Neural progenitor cell (in vitro differentiated cells): ENCODE results near the gene SS18L1.

Experiments
- EZH2 ChIP-seq: fragments of 200-600 bp; sonication (generic); IDR thresholded peaks from 2 replicates; pipeline ENCODE4 v1.6.1; 2017; ENCODE audit warnings: antibody characterized with exemption, mild to moderate bottlenecking, moderate library complexity
- EZH2phosphoT487 ChIP-seq: fragments of 200-600 bp; sonication (generic); IDR thresholded peaks from 2 replicates; pipeline ENCODE4 v1.6.1; 2017; ENCODE audit warnings: antibody characterized with exemption
- TF ChIP-seq, protein P1 (sequence below): fragments of 200-600 bp; sonication (generic); IDR thresholded peaks from 2 replicates; pipeline ENCODE4 v1.5.1; 2017; ENCODE audit warnings: antibody characterized with exemption, mild to moderate bottlenecking

DNA sequence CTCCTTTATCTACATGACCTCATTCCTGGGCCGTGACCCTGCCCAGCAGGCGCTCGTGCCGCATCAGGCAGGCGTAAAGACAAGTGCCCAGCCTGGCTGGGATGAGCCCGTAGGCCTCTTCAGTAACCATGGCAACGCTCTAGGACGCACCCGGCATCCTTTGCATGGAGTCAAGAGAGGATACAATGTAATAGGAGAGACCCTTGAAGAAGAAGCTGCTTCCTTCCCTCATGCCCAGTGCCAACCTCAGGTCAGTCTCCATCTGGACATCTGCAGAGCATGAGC lies 26.3 kb upstream of the SS18L1 start:
- TF ChIP-seq EZH2phosphoT487 (no peak), EZH2 (no peak)
- TF ChIP-seq, protein P1, sequence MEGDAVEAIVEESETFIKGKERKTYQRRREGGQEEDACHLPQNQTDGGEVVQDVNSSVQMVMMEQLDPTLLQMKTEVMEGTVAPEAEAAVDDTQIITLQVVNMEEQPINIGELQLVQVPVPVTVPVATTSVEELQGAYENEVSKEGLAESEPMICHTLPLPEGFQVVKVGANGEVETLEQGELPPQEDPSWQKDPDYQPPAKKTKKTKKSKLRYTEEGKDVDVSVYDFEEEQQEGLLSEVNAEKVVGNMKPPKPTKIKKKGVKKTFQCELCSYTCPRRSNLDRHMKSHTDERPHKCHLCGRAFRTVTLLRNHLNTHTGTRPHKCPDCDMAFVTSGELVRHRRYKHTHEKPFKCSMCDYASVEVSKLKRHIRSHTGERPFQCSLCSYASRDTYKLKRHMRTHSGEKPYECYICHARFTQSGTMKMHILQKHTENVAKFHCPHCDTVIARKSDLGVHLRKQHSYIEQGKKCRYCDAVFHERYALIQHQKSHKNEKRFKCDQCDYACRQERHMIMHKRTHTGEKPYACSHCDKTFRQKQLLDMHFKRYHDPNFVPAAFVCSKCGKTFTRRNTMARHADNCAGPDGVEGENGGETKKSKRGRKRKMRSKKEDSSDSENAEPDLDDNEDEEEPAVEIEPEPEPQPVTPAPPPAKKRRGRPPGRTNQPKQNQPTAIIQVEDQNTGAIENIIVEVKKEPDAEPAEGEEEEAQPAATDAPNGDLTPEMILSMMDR = no peak
